Measurements from ENCODE around the gene CCNL1. TPM values are rescaled to one million over a fixed set of nuclear protein-coding genes. Genes with fewer than 3 reads are reported as not detected.
"Not testable (repeated sequence)": the region's sequence is repeated elsewhere in the genome, so short reads cannot be mapped to it uniquely, and the experiment has no call there.

Gene CCNL1
- total and polyA plus RNA-seq, 2 donors (not counting 3 experiments of a cell fraction or from before 2014, with no cell fraction given), result 119 to 137 TPM

DNA sequence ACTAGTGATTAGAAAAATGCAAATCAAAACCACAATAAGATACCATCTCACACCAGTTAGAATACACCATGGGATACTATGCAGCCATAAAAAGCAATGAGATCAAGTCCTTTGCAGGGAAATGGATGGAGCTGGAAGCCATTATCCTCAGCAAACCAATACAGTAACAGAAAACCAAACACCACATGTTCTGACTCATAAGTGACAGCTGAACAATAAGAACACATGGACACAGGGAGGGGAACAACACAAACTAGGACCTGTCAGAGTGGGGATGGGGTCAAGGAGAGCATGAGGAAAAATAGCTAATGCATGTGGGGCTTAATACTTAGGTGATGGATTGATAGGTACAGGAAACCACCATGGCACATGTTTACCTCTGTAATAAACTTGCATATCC, 36.0 kb upstream of the CCNL1 start:
- POLR2A ChIA-PET, result no interaction called here
- CTCF ChIA-PET, result interaction anchor here (0.9 kb wide), 1 partner anchor 9 kb away, joined by 3 read pairs; no protein-coding TSS in a partner anchor

DNA sequence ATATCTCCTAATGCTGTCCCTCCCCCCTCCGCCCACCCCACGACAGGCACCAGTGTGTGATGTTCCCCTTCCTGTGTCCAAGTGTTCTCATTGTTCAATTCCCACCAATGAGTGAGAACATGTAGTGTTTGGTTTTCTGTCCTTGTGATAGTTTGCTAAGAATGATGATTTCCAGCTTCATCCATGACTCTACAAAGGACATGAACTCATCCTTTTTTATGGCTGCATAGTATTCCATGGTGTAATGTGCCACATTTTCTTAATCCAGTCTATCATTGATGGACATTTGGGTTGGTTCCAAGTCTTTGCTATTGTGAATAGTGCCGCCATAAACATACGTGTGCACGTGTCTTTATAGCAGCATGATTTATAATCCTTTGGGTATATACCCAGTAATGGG, 31.2 kb upstream of the CCNL1 start:
- H3K9ac ChIP-seq (replicated peaks; ENCODE audit: extremely low read depth, insufficient read depth, low read length); H3K27me3 ChIP-seq (ENCODE audit: control insufficient read depth in 2 of 2, insufficient read depth in 2 of 2, low read length in 2 of 2); intact Hi-C loops (cut with micrococcal nuclease); CTCF ChIA-PET; FAIRE-seq; H3K4me2 ChIP-seq (ENCODE audit: insufficient read depth, low read length); BruUV-seq (replicated peaks); POLR2A ChIA-PET; H3K36me3 ChIP-seq (ENCODE audit: control insufficient read depth in 2 of 2, extremely low read depth in 1 of 2, insufficient read depth in 2 of 2, low read length in 2 of 2); H3K79me2 ChIP-seq (ENCODE audit: control insufficient read depth, insufficient read depth, low read length); dilution Hi-C loops (cut with MboI; ENCODE audit: extremely low pct_ligation_motif_present, low sequenced_read_pairs); H3K4me1 ChIP-seq (ENCODE audit: control insufficient read depth, extremely low read depth, insufficient read depth, low read length); H3K27ac ChIP-seq (ENCODE audit: insufficient read depth, low read depth, low read length); H2AFZ ChIP-seq (ENCODE audit: low read depth, low read length); H4K20me1 ChIP-seq (replicated peaks; ENCODE audit: control insufficient read depth, extremely low read depth, insufficient read depth, low read length); DNase-seq (ENCODE audit: low read depth, low spot score); H3K9me1 ChIP-seq (replicated peaks; ENCODE audit: control insufficient read depth, extremely low read depth, insufficient read depth, low read length); H3K4me3 ChIP-seq (replicated peaks in 1 of 3; ENCODE audit: insufficient read depth in 1 of 3, low read depth in 1 of 3, low read length in 3 of 3); H3K9me3 ChIP-seq (replicated peaks; ENCODE audit: control insufficient read depth, insufficient read depth, low read length): not testable (repeated sequence)

More for the DNA sequence above, 36.0 kb upstream of the CCNL1 start:
- TF ChIP-seq FOS (IDR thresholded peaks at IDR 0.05; ENCODE audit: borderline replicate concordance, insufficient read depth, low read length) (no peak), MYC (IDR thresholded peaks at IDR 0.05; ENCODE audit: low read depth, low read length) (no peak), EZH2 (IDR thresholded peaks at IDR 0.05; ENCODE audit: borderline replicate concordance, low read depth, low read length, severe bottlenecking) (no peak)
- TF ChIP-seq, protein P1, sequence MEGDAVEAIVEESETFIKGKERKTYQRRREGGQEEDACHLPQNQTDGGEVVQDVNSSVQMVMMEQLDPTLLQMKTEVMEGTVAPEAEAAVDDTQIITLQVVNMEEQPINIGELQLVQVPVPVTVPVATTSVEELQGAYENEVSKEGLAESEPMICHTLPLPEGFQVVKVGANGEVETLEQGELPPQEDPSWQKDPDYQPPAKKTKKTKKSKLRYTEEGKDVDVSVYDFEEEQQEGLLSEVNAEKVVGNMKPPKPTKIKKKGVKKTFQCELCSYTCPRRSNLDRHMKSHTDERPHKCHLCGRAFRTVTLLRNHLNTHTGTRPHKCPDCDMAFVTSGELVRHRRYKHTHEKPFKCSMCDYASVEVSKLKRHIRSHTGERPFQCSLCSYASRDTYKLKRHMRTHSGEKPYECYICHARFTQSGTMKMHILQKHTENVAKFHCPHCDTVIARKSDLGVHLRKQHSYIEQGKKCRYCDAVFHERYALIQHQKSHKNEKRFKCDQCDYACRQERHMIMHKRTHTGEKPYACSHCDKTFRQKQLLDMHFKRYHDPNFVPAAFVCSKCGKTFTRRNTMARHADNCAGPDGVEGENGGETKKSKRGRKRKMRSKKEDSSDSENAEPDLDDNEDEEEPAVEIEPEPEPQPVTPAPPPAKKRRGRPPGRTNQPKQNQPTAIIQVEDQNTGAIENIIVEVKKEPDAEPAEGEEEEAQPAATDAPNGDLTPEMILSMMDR (IDR thresholded peaks at IDR 0.05; ENCODE audit: extremely low read depth in 1 of 2, insufficient read depth in 1 of 2, low read depth in 1 of 2, low read length in 2 of 2), result no peak
- Histone ChIP-seq H3K4me2 (ENCODE audit: insufficient read depth, low read length) (no peak overlapping the region), H3K9ac (replicated peaks; ENCODE audit: extremely low read depth, insufficient read depth, low read length) (no peak overlapping the region), H2AFZ (ENCODE audit: low read depth, low read length) (no peak overlapping the region), H3K36me3 (ENCODE audit: control insufficient read depth in 2 of 2, extremely low read depth in 1 of 2, insufficient read depth in 2 of 2, low read length in 2 of 2) (no peaks in the 10 kb centered on the region), H3K4me3 (replicated peaks in 1 of 3; ENCODE audit: insufficient read depth in 1 of 3, low read depth in 1 of 3, low read length in 3 of 3) (no peak overlapping the region), H3K9me3 (replicated peaks; ENCODE audit: control insufficient read depth, insufficient read depth, low read length) (no peaks in the 10 kb centered on the region), H4K20me1 (replicated peaks; ENCODE audit: control insufficient read depth, extremely low read depth, insufficient read depth, low read length) (no peaks in the 10 kb centered on the region), H3K9me1 (replicated peaks; ENCODE audit: control insufficient read depth, extremely low read depth, insufficient read depth, low read length) (no peaks in the 10 kb centered on the region), H3K79me2 (ENCODE audit: control insufficient read depth, insufficient read depth, low read length) (no peaks in the 10 kb centered on the region), H3K27ac (ENCODE audit: insufficient read depth, low read depth, low read length) (no peak overlapping the region), H3K4me1 (ENCODE audit: control insufficient read depth, extremely low read depth, insufficient read depth, low read length) (no peaks in the 10 kb centered on the region), H3K27me3 (ENCODE audit: control insufficient read depth in 2 of 2, insufficient read depth in 2 of 2, low read length in 2 of 2) (no peaks in the 10 kb centered on the region)
- dilution Hi-C loops (cut with MboI; ENCODE audit: extremely low pct_ligation_motif_present, low sequenced_read_pairs) (no loop called here), intact Hi-C loops (cut with micrococcal nuclease) (loop anchor here (5.0 kb wide), 1 partner anchor 1199 kb away; no protein-coding TSS in a partner anchor)
- no peak for DNase-seq (ENCODE audit: low read depth, low spot score)
- FAIRE-seq, result no peak
- BruUV-seq (replicated peaks), result no TSS peak

Measured in endothelial cell of umbilical vein (primary cell).